Neural cell (in vitro differentiated cells): Measurements from ENCODE around the gene ASPA. TPM values are rescaled to one million over a fixed set of nuclear protein-coding genes. Genes with fewer than 3 reads are reported as not detected.

Experiments used
- H2AFZ ChIP-seq: fragments of 200-600, 300-800 bp; sonication (generic), shearing (Covaris generic); 2 replicates; pipeline ENCODE4 v1.6.0; 2014; ENCODE audit warnings: low read depth, mild to moderate bottlenecking, antibody characterized with exemption, low read length, moderate library complexity
- H3F3A ChIP-seq: fragments of 200-600 bp; shearing (Covaris generic); 2 replicates; pipeline ENCODE4 v1.6.1; 2016; ENCODE audit warnings: mild to moderate bottlenecking, moderate library complexity, mixed read lengths, antibody characterized with exemption, low read length; ENCODE audit not compliant: insufficient read depth, poor library complexity, severe bottlenecking
- H3K27ac ChIP-seq: fragments of 200-600, 300-800 bp; sonication (generic), shearing (Covaris generic); 2 replicates; pipeline ENCODE4 v1.5.1; 2014; ENCODE audit warnings: mild to moderate bottlenecking, low read length, moderate library complexity
- H3K27me3 ChIP-seq: fragments of 300-800, 200-600 bp; sonication (generic), shearing (Covaris generic); 2 replicates; pipeline ENCODE4 v1.6.0; 2014; ENCODE audit warnings: mild to moderate bottlenecking, low read depth, low read length, moderate library complexity; ENCODE audit not compliant: insufficient read depth
- H3K36me3 ChIP-seq: fragments of 300-800, 200-600 bp; sonication (generic), shearing (Covaris generic); 2 replicates; pipeline ENCODE4 v1.5.1; 2014; ENCODE audit warnings: mild to moderate bottlenecking, antibody characterized with exemption, low read length, moderate library complexity; ENCODE audit not compliant: insufficient read depth
- H3K4me2 ChIP-seq: fragments of 300-800, 200-600 bp; sonication (generic), shearing (Covaris generic); 2 replicates; pipeline ENCODE4 v1.6.0; 2014; ENCODE audit warnings: mild to moderate bottlenecking, low read length
- H3K4me3 ChIP-seq: fragments of 300-800, 200-600 bp; sonication (generic), shearing (Covaris generic); 2 replicates; pipeline ENCODE4 v1.5.1; 2014; ENCODE audit warnings: mild to moderate bottlenecking, low read length, moderate library complexity
- H3K79me2 ChIP-seq: fragments of 200-600 bp; shearing (Covaris generic); replicated peaks from 2 replicates; pipeline ENCODE4 v1.6.0; 2014; ENCODE audit warnings: mild to moderate bottlenecking, low read length, moderate library complexity; ENCODE audit not compliant: insufficient read depth
- H3K9ac ChIP-seq: fragments of 300-800, 200-600 bp; sonication (generic), shearing (Covaris generic); 2 replicates; pipeline ENCODE4 v1.6.1; 2016; ENCODE audit warnings: mild to moderate bottlenecking, low read length, mixed read lengths
- H3K9me2 ChIP-seq: fragments of 200-600 bp; shearing (Covaris generic); 2 replicates; pipeline ENCODE4 v1.6.1; 2016; ENCODE audit warnings: mild to moderate bottlenecking, low read length, mixed read lengths; ENCODE audit not compliant: insufficient read depth
- H3K9me3 ChIP-seq: fragments of 200-600, 300-800 bp; sonication (generic), shearing (Covaris generic); 2 replicates; pipeline ENCODE4 v1.6.1; 2016; ENCODE audit warnings: mild to moderate bottlenecking, mixed run types, low read length, moderate library complexity, mixed read lengths
- H4K20me1 ChIP-seq: fragments of 200-600 bp; shearing (Covaris generic); 2 replicates; pipeline ENCODE4 v1.6.1; 2016; ENCODE audit warnings: mild to moderate bottlenecking, mixed run types; ENCODE audit not compliant: insufficient read depth
- EP300 ChIP-seq: fragments of 450-650 bp; conservative IDR thresholded peaks from 2 replicates; pipeline ENCODE4 v1.6.1; 2014; ENCODE audit warnings: antibody characterized with exemption, mild to moderate bottlenecking, moderate library complexity; ENCODE audit not compliant: poor library complexity, severe bottlenecking
- EZH2 ChIP-seq: fragments of 200-600, 300-800 bp; shearing (Covaris generic), sonication (generic); IDR thresholded peaks from 2 replicates; pipeline ENCODE4 v1.6.1; 2014; ENCODE audit warnings: antibody characterized with exemption, low read length, borderline replicate concordance, mild to moderate bottlenecking; ENCODE audit not compliant: insufficient read depth, poor library complexity, severe bottlenecking
- MXI1 ChIP-seq: fragments of 450-650 bp; conservative IDR thresholded peaks from 2 replicates; pipeline ENCODE4 v1.6.1; 2014; ENCODE audit warnings: antibody characterized with exemption, mild to moderate bottlenecking; ENCODE audit not compliant: poor library complexity, severe bottlenecking
- POLR2AphosphoS5 ChIP-seq: IDR thresholded peaks from 2 replicates; pipeline ENCODE4 v1.6.1; 2012
- RAD21 ChIP-seq: fragments of 450-650 bp; conservative IDR thresholded peaks from 2 replicates; pipeline ENCODE4 v1.6.1; 2014; ENCODE audit warnings: antibody characterized with exemption, mild to moderate bottlenecking, moderate library complexity
- REST ChIP-seq: IDR thresholded peaks from 2 replicates; pipeline ENCODE4 v1.6.1; 2012; ENCODE audit warnings: borderline replicate concordance
- SMC3 ChIP-seq: fragments of 450-650 bp; conservative IDR thresholded peaks from 2 replicates; pipeline ENCODE4 v1.6.1; 2014; ENCODE audit warnings: antibody characterized with exemption, mild to moderate bottlenecking, moderate library complexity; ENCODE audit not compliant: poor library complexity
- TAF1 ChIP-seq: IDR thresholded peaks from 2 replicates; pipeline ENCODE4 v1.6.1; 2012; ENCODE audit warnings: low read depth
- polyA plus RNA-seq: library from polyadenylated mRNA; depleted of rRNA; stranded (reverse); fragments of >200 nt; gene quantifications from 2 replicates; pipeline ENCODE4 v1.2.3, GENCODE V29; 2014
- TF ChIP-seq, protein P1 (sequence below): fragments of 450-650 bp; IDR thresholded peaks from 2 replicates; pipeline ENCODE4 v1.5.1; 2014; ENCODE audit warnings: antibody characterized with exemption, mild to moderate bottlenecking, moderate library complexity; ENCODE audit not compliant: poor library complexity, severe bottlenecking

The ASPA gene
- polyA plus RNA-seq, 1 donor from 2014 or later: 0.24 TPM

DNA sequence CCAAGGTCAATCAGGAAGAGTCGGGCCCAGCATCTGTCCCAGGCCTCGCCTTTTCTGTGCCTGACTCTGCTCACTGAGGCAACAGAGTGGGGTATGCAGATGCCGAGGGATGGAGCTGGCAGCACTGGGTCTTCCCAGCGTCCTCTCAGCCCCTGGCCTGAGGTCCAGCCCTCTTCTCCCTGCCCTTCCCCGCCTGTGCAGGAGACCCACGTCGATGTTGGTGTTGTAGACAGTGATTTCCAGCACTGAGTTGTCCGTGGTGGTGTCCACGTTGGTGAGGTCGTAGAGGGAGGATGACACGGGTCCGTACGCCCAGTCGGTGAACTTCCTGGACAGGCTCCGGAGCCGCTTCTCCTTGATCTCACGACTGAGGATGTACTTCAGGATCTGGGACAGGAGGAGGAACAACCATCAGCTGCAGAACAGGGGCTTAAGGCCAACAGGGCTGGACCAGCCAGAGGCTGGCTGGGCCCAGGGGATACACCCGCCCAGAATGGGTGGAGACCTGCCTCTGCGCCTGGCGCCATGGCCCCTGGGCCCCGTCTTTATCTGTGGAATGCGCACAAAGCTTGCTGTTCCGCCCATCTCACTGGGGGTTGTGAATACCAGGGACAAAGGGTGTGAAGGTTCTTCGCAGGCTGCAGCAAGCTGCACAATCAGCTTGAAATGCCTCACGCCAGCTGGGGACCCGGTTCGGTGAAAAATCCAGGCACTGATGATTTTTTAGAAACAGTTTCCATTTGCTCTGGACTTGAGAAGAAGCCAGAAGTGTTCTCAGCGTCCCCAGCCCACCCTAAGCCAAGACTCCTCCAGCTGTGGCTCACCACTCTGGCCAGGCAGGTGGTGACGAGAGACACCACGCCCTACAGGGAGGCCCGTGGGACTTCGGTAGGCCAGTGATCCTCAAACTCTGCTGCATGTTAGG is 54.3 kb downstream of the ASPA start:
- Histone ChIP-seq H3K27ac (no peak overlapping the region), H2AFZ (no peak overlapping the region), H3K79me2 (no peaks in the 10 kb centered on the region), H4K20me1 (no peaks in the 10 kb centered on the region), H3F3A (no peaks in the 10 kb centered on the region), H3K9ac (no peak overlapping the region), H3K9me2 (no peaks in the 10 kb centered on the region), H3K4me3 (no peak overlapping the region), H3K27me3 (no peaks in the 10 kb centered on the region), H3K36me3 (no peaks in the 10 kb centered on the region), H3K4me2 (no peak overlapping the region), H3K9me3 (no peaks in the 10 kb centered on the region)
- TF ChIP-seq REST: no peak
- no peak for TF ChIP-seq SMC3
- TF ChIP-seq TAF1: no peak
- TF ChIP-seq MXI1: no peak
- no peak for TF ChIP-seq RAD21
- TF ChIP-seq, protein P1, sequence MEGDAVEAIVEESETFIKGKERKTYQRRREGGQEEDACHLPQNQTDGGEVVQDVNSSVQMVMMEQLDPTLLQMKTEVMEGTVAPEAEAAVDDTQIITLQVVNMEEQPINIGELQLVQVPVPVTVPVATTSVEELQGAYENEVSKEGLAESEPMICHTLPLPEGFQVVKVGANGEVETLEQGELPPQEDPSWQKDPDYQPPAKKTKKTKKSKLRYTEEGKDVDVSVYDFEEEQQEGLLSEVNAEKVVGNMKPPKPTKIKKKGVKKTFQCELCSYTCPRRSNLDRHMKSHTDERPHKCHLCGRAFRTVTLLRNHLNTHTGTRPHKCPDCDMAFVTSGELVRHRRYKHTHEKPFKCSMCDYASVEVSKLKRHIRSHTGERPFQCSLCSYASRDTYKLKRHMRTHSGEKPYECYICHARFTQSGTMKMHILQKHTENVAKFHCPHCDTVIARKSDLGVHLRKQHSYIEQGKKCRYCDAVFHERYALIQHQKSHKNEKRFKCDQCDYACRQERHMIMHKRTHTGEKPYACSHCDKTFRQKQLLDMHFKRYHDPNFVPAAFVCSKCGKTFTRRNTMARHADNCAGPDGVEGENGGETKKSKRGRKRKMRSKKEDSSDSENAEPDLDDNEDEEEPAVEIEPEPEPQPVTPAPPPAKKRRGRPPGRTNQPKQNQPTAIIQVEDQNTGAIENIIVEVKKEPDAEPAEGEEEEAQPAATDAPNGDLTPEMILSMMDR: no peak
- TF ChIP-seq EP300: no peak
- no peak for TF ChIP-seq EZH2
- no peak for TF ChIP-seq POLR2AphosphoS5

DNA sequence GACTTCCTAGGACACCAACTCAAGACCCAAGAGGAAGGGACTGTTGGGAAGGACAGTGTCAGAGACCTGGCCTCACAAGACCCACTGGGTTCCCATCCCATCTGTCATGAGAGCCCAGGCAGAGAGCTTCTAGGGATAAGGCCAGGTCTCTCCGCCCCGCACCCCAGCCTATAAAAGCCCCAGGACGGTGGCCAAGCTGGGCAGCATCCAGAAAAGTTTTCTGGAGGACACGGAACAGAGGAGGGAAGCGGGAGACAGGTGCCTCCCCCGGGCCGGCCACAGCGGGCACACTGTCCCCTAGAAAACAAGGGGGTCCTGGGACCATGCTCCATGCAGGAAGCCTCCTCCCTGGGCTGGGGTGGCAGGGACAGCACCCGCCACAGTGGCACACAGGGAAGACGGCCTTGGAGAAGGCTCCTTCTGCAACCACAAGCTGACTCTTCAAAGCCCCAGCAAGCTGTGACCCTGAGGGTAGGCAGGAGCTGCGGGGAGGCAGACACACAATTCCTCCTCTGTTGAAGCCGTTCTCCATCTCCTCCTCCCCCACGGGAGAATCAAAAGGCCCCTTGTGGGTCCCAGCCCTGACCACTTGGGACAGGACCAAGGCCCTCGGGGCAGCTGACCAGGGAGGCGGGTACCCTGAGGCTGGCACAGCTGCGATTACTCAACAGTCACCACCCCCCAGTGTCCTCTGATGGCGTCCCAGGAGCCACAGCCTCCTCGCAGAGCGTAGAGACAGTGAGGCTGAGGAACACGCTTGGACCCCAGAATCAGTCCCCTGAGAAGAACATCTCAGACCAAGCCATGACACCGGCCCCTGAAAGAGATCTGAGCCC is 55.7 kb downstream of the ASPA start:
- Histone ChIP-seq H3K9ac (no peak overlapping the region), H3K4me3 (no peak overlapping the region)

More for the DNA sequence above, 55.7 kb downstream of the ASPA start:
- Histone ChIP-seq H3K36me3 (no peaks in the 10 kb centered on the region), H4K20me1 (no peaks in the 10 kb centered on the region), H3K27ac (no peak overlapping the region), H3K27me3 (no peaks in the 10 kb centered on the region), H3K79me2 (no peaks in the 10 kb centered on the region), H2AFZ (no peak overlapping the region), H3F3A (no peaks in the 10 kb centered on the region), H3K4me2 (no peak overlapping the region), H3K9me3 (no peaks in the 10 kb centered on the region), H3K9me2 (no peaks in the 10 kb centered on the region)
- TF ChIP-seq EP300 (no peak), RAD21 (no peak), MXI1 (no peak), EZH2 (no peak)
